Measurements from ENCODE around the gene GABRG3. TPM values are rescaled to one million over a fixed set of nuclear protein-coding genes. Genes with fewer than 3 reads are reported as not detected.
A peak's percentile ranks its signal among the peaks of the same experiment; 100 is the strongest.

Gene GABRG3
- total and polyA plus RNA-seq, 9 of the 15 experiments (the other 6 are each of a cell fraction or from before 2014, with no cell fraction given) = 4.0 to 15.1 (median 11.2) TPM

- Histone ChIP-seq H3K27me3 (ENCODE audit: control insufficient read depth in 2 of 2, insufficient read depth in 2 of 2, low read length in 2 of 2) (peaks cover 17 to 34% of the 10 kb centered on the region in 2 experiments; a peak in 4 of 5 replicates), H3K36me3 (ENCODE audit: control insufficient read depth, insufficient read depth, low read length) (no peaks in the 10 kb centered on the region), H3K9me1 (ENCODE audit: control insufficient read depth, insufficient read depth, low read length) (no peaks in the 10 kb centered on the region), H4K20me1 (replicated peaks; ENCODE audit: control insufficient read depth, insufficient read depth, low read length) (no peaks in the 10 kb centered on the region), H3K79me2 (ENCODE audit: control insufficient read depth, insufficient read depth, low read length) (no peaks in the 10 kb centered on the region), H3K9ac (ENCODE audit: insufficient read depth in 1 of 2, low read depth in 2 of 2, low read length in 2 of 2) (no peak overlapping the region), H3K27ac (ENCODE audit: extremely low read depth, low read depth, low read length) (no peak overlapping the region), H3K4me2 (ENCODE audit: insufficient read depth, low read length) (no peak overlapping the region), H3K9me3 (replicated peaks; ENCODE audit: control insufficient read depth, insufficient read depth, low read depth, low read length) (no peaks in the 10 kb centered on the region), H3K4me3 (no peak overlapping the region), H2AFZ (ENCODE audit: low read depth, low read length) (no peak overlapping the region), H3K4me1 (replicated peaks in 1 of 2; ENCODE audit: control insufficient read depth in 2 of 2, insufficient read depth in 2 of 2, low read length in 2 of 2) (no peaks in the 10 kb centered on the region)
- no TSS peak for BruUV-seq (replicated peaks)
- FAIRE-seq (no peak), DNase-seq (ENCODE audit: extremely low read depth in 1 of 4, low spot score in 3 of 4) (no peak), ATAC-seq (no peak)
- POLR2A ChIA-PET = no interaction called here
- in situ Hi-C loops (cut with MboI) = no loop called here
- TF ChIP-seq ZNF408 (CRISPR knock-in tag; IDR thresholded peaks at IDR 0.05; ENCODE audit: low read depth) = no peak
- TF ChIP-seq KDM5B (IDR thresholded peaks at IDR 0.05; ENCODE audit: insufficient replicate concordance, low read depth, low read length) = no peak
- no peak for TF ChIP-seq HNRNPUL1 (IDR thresholded peaks at IDR 0.05; ENCODE audit: low read length)
- 0 out of 2 replicates have a peak, but pooled peaks have one; percentile 6 for TF ChIP-seq TFE3 (CRISPR knock-in tag; IDR thresholded peaks at IDR 0.05)
- CTCF ChIA-PET (ENCODE audit: low intra/inter-chr PET ratio) = no interaction called here
- under 1% methylated on average over 9 of the region's 9 CpGs for WGBS (ENCODE audit: insufficient coverage, low coverage, missing lambda C conversion rate)
- intact Hi-C loops (cut with micrococcal nuclease) = no loop called here
Observed at GRCh38 chr15:27025481-27025966, 54.5 kb downstream of the GABRG3 start.

Data from K562 (cell line).